DND-41 (cell line): ENCODE results near the gene TYW1.

ENCODE experiments used
- ATAC-seq: fragments of 200-7000 bp; cut with Tn5 transposase; 3 replicates; pipeline ENCODE4 v1.9.1; 2021; ENCODE audit warnings: low read depth; ENCODE audit not compliant: insufficient read depth
- DNase-seq: peaks from one replicate; pipeline ENCODE4 v3.0.0-alpha.2; 2020
- H2AFZ ChIP-seq: 2 replicates; pipeline ENCODE4 v1.6.0; 2012; ENCODE audit warnings: low read depth, low read length
- H3K27ac ChIP-seq: 2 replicates; pipeline ENCODE4 v1.5.1; 2012; ENCODE audit warnings: low read length, inconsistent platforms
- H3K27me3 ChIP-seq: fragments of 200-600 bp; sonication (generic); 2 replicates; pipeline ENCODE4 v1.6.0; 2012; ENCODE audit warnings: low read length, mild to moderate bottlenecking, inconsistent platforms; ENCODE audit not compliant: insufficient read depth, poor library complexity
- H3K36me3 ChIP-seq: 2 replicates; pipeline ENCODE4 v1.5.1; 2012; ENCODE audit warnings: low read length, inconsistent platforms; ENCODE audit not compliant: insufficient read depth
- H3K4me1 ChIP-seq: 2 replicates; pipeline ENCODE4 v1.5.1; 2012; ENCODE audit warnings: mild to moderate bottlenecking, low read length; ENCODE audit not compliant: insufficient read depth
- H3K4me2 ChIP-seq: 2 replicates; pipeline ENCODE4 v1.6.0; 2012; ENCODE audit warnings: mild to moderate bottlenecking, moderate library complexity, low read length, inconsistent platforms; ENCODE audit not compliant: insufficient read depth
- H3K4me3 ChIP-seq, 2 experiments: fragments of 200-600 bp in 1 of 2; shearing (Covaris generic) in 1 of 2; 2 replicates each; pipeline ENCODE4 v1.5.1; 2012 to 2016; ENCODE audit warnings: inconsistent platforms in 2 of 2, low read length in 2 of 2, mild to moderate bottlenecking in 2 of 2, low read depth in 1 of 2, moderate library complexity in 1 of 2
- H3K79me2 ChIP-seq: 2 replicates; pipeline ENCODE4 v1.6.0; 2012; ENCODE audit warnings: low read length, inconsistent platforms; ENCODE audit not compliant: insufficient read depth
- H3K9ac ChIP-seq: 2 replicates; pipeline ENCODE4 v1.6.0; 2012; ENCODE audit warnings: low read depth, mild to moderate bottlenecking, inconsistent platforms, low read length, moderate library complexity
- H3K9me3 ChIP-seq: 2 replicates; pipeline ENCODE4 v1.5.1; 2012; ENCODE audit warnings: low read length, moderate library complexity, mild to moderate bottlenecking, inconsistent platforms; ENCODE audit not compliant: insufficient read depth, severe bottlenecking
- H4K20me1 ChIP-seq: 2 replicates; pipeline ENCODE4 v1.6.0; 2012; ENCODE audit warnings: low read length; ENCODE audit not compliant: insufficient read depth
- EZH2 ChIP-seq: IDR thresholded peaks from 3 replicates; pipeline ENCODE4 v1.6.1; 2012; ENCODE audit warnings: borderline replicate concordance, low read depth, mild to moderate bottlenecking, moderate library complexity, low read length, inconsistent platforms; ENCODE audit not compliant: severe bottlenecking
- TF ChIP-seq, protein P1 (sequence below): IDR thresholded peaks from 2 replicates; pipeline ENCODE4 v1.5.1; 2012; ENCODE audit warnings: borderline replicate concordance, low read length, moderate library complexity, mild to moderate bottlenecking; ENCODE audit not compliant: poor library complexity, severe bottlenecking; ENCODE audit errors: extremely low read depth

The TYW1 gene

DNA sequence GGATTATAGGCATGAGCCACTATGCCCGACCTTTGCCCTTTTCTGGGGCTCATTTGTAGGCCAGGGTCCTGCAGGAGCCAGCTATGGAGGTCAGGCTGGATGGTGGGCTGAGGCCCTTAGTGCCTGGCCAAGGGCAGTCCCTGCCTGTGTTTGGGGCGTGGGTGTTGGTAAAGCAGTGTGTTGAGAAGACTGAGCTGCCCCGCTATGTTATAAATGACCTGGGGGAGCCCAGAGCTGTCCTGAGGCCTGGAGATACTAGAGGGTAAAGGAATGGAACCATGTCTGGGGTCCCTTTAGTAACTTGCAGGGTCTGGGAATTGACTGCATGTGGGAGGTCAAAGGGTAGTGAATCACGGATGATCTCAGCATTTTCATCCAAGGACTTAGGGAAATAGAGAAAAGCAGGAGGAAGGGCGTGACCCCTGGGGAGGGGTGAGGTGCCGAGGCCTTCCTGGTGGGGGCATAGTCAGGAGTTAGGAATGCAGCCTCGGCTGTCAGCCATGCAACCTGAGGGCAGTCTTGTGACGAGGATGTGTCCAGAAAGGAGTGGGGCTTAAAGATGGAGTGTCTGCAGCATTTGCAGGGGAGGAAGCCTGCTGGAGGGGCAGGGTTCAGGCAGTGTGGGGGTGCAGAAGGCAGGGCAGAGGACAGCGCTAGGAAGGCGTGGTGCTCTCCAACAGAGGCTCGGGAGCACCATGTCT lies 44.1 kb upstream of the TYW1 start:
- no peaks in the 10 kb centered on the region for H3K4me1 ChIP-seq
- no peak overlapping the region for H3K4me2 ChIP-seq
- no peak overlapping the region for H3K4me3 ChIP-seq
- no peaks in the 10 kb centered on the region for H3K79me2 ChIP-seq
- H3K9ac ChIP-seq: no peak overlapping the region
- DNase-seq (no peak), ATAC-seq (no peak)
- no peaks in the 10 kb centered on the region for H3K27me3 ChIP-seq
- no peak overlapping the region for H3K27ac ChIP-seq
- TF ChIP-seq, protein P1, sequence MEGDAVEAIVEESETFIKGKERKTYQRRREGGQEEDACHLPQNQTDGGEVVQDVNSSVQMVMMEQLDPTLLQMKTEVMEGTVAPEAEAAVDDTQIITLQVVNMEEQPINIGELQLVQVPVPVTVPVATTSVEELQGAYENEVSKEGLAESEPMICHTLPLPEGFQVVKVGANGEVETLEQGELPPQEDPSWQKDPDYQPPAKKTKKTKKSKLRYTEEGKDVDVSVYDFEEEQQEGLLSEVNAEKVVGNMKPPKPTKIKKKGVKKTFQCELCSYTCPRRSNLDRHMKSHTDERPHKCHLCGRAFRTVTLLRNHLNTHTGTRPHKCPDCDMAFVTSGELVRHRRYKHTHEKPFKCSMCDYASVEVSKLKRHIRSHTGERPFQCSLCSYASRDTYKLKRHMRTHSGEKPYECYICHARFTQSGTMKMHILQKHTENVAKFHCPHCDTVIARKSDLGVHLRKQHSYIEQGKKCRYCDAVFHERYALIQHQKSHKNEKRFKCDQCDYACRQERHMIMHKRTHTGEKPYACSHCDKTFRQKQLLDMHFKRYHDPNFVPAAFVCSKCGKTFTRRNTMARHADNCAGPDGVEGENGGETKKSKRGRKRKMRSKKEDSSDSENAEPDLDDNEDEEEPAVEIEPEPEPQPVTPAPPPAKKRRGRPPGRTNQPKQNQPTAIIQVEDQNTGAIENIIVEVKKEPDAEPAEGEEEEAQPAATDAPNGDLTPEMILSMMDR: no peak
- TF ChIP-seq EZH2: no peak
- no peak overlapping the region for H2AFZ ChIP-seq
- peaks cover 91% of the 10 kb centered on the region for H3K36me3 ChIP-seq
- no peaks in the 10 kb centered on the region for H3K9me3 ChIP-seq
- peaks cover 4% of the 10 kb centered on the region for H4K20me1 ChIP-seq

DNA sequence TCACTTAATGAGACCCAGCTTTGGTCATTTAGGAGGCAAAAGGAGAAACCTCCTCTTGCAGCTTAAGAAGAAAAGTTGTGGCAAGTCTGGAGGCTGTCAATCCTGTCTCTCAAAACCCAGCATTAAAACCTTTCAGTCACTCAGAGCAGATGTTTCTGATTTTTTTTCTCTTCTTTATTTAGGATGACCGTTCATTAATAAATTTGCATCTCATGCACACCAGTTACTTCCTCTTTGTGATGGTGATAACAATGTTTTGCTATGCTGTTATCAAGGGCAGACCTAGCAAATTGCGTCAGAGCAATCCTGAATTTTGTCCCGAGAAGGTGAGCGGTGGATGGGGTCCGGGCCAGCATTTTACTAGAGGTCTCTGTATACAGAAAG lies 43.6 kb upstream of the TYW1 start:
- no peak for DNase-seq
- H3K27me3 ChIP-seq: no peaks in the 10 kb centered on the region
- no peak overlapping the region for H3K4me3 ChIP-seq
- no peaks in the 10 kb centered on the region for H3K79me2 ChIP-seq
- H4K20me1 ChIP-seq: peaks cover 8% of the 10 kb centered on the region
- H3K36me3 ChIP-seq: peaks cover 92% of the 10 kb centered on the region
- H2AFZ ChIP-seq: no peak overlapping the region
- no peak overlapping the region for H3K27ac ChIP-seq
- H3K4me2 ChIP-seq: no peak overlapping the region
- H3K9ac ChIP-seq: no peak overlapping the region
- no peaks in the 10 kb centered on the region for H3K4me1 ChIP-seq
- no peaks in the 10 kb centered on the region for H3K9me3 ChIP-seq
- no peak for ATAC-seq
- no peak for TF ChIP-seq EZH2
- TF ChIP-seq, protein P1: no peak

DNA sequence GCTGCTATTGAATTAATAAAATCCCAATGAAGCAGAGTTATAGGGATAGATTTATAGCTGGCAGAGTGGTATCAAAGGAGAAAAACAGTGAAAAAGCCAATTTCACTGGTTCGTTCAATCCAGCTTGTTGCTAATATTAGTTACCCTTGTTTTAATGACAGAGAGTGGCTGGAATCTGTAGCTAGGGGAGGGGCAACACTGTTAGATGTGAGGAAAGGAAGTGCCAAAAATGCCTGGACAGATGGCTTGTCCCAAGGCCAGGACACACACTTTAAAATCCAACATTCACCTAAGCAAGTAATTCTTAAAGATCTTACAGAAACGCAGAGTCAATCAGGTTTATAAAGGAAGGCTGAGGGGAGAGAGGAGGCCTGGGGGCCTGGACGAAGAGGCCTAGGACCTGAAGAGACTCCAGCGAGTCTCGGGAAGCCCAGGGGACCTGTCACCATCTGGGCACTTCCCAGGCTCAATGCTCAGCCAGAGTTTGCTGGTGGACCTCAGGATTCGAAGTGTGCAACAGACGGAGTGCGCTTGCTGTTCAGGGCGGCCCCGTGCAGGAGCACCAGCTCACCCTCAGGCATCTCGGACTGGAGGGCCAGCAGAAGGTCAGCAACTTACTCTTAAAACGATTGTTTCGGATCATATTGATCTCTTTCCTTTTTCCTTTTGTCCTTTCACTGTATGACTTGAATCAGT lies 38.9 kb upstream of the TYW1 start:
- H3K27me3 ChIP-seq: no peaks in the 10 kb centered on the region
- no peak overlapping the region for H3K4me2 ChIP-seq
- TF ChIP-seq, protein P1: no peak
- TF ChIP-seq EZH2: no peak
- H3K4me1 ChIP-seq: no peaks in the 10 kb centered on the region
- peaks cover 57% of the 10 kb centered on the region for H3K36me3 ChIP-seq
- ATAC-seq (no peak), DNase-seq (no peak)
- H3K9ac ChIP-seq: no peak overlapping the region
- no peak overlapping the region for H2AFZ ChIP-seq
- H4K20me1 ChIP-seq: peaks cover 5% of the 10 kb centered on the region; the same call in 1 of the 2 replicates
- no peak overlapping the region for H3K4me3 ChIP-seq
- no peak overlapping the region for H3K27ac ChIP-seq
- no peaks in the 10 kb centered on the region for H3K9me3 ChIP-seq
- no peaks in the 10 kb centered on the region for H3K79me2 ChIP-seq
